ENCODE measurements around the gene BCAS3.

BCAS3 gene

DNA sequence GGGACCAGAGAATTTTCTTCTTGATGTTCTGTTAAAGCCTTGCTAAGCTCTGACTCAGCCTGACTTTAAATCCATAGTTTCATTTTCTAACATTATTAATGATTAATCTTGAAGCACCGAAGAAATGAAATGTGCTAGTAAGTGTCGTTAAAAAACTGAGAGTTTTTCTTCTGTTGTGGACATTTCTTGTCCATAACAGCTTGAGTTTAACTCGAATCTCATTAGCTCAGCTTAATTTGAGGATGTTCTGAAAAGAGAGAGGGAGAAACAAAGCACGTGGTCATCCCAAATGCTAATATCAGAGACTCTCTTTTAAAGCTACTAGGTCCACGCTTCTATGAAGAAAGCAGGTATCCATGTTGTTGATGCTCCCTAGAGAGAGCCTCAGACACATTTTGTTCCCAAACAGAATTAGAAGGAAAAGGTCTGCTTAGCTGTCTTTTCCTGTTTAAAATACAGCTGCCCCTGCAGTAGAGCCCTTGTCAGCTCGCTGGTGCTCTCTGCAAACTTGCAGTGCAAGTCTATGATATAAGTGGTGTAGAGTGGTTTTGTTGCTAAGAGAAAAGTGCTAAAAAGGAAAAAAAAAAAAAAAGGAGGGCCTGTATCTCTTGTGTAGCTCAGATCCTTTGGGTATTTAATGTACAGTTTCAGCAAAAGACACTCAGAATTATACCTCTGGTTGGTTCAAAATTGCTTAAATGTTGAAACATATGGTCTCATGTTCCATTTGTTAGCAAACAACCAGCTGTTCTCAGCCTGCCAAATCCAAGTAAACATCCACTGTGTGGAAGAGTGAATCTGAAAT, 530.9 kb downstream of the BCAS3 start:
- DNase-seq: no peak

DNA sequence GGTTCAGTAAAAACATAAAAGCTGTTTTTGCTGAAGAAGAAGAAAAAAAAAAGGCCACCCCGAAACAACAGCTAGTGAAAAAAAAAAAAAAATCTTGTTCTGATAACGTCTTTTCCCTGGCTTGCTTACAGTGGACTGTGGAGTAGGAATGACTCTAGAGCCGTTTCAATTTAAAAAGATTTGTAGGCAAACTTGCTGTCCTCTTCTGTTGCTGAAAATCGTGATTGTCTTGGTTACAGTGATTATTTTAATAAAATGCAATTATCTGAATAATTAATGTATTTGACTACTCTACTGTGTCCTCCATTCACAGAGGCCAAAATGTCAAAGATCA, 531.4 kb downstream of the BCAS3 start:
- DNase-seq: no peak

DNA sequence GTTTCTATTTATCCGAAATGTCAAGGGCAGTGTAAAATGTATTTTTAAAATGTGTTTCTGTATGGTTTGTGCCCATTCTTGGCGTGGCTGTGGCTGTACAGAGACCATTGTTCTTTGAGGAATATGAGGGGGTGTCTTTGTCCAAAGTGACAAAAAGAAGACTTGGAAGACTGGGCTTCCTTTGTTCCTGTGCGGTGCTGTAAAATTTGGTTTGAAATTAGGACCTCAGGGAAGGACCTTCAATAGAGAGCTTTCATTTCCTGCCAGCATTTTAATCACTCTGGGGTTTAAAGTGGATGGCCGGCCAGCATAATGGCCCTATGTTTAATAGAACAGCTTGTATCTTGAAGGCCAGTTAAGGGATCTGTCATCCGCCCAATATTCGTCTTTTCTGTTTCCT, 531.9 kb downstream of the BCAS3 start:
- DNase-seq: no peak

DNA sequence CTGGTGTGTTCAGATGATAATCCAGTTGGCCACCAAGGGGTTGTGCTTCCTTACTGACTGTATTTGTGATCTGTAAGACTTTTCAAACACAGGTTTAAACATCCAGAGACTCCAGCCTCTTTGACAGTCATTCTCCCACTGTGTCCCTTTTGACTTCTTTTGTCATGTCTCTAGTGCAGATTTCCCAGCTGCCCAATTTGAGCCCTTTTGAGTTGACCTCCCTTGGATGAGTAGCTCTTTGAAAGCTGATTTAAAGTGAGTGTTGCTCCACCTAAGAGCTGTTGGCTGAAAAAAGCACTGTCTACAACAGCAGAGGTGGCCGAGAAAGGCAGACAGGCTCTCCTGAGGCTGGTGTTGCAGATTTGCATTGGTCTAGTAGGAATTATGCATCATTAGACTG, 533.6 kb downstream of the BCAS3 start:
- DNase-seq: no peak

DNA sequence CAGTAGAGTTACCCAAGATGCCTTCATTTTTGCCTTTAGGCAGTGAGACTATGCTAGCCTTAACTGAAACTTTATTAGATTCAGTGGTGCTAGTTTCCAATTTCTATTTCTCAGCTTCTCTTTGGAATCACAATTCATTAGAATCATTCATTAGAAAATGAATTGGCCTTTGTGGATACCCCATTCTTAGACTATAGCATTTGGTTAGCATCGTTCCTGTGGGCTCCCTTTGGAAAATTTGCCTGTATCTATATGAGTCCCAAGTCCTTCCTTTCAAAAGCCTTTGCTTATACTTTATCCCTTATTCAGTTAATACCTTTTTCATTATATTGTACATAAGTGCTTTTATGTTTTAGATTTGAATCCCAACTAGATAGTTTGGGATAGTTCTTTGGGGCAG, 535.0 kb downstream of the BCAS3 start:
- no peak for DNase-seq

DNA sequence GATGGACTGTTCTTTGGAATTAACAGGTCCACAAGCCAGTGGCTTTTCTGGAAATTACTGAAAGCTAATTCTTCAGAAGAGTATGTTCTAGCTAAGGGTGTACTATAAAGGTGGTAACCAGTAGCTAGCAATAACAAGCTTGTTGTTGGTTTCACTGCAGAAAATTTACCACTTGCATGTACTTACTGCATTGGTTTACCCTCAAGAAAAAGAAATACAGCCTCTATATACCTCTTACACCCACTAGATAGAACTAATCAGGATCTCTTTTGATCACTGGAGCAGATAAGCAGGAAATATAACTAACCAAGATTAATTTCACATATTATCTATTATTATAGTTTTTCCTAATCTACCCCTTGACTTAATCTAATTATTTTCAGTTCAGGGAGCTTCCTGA, 537.1 kb downstream of the BCAS3 start:
- no peak for DNase-seq

DNA sequence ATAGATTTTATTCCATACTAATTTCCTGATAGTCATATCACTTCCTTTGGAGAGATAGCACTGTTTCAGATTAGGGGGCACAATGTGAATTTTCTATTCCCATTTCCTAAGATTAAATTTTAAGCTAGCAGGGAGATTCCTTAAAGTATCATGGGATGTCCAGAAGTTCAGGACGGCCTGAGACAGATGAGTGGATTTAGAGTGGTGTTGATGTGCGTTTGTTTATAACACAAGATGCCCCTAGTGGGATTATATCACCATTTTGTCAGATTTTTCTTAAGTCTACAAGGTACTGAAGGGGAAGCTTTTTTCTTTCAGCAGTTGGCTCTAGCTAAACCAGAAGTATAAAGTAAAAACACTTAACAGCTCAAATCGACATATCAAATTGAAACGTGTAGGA, 538.4 kb downstream of the BCAS3 start:
- no peak for DNase-seq

DNA sequence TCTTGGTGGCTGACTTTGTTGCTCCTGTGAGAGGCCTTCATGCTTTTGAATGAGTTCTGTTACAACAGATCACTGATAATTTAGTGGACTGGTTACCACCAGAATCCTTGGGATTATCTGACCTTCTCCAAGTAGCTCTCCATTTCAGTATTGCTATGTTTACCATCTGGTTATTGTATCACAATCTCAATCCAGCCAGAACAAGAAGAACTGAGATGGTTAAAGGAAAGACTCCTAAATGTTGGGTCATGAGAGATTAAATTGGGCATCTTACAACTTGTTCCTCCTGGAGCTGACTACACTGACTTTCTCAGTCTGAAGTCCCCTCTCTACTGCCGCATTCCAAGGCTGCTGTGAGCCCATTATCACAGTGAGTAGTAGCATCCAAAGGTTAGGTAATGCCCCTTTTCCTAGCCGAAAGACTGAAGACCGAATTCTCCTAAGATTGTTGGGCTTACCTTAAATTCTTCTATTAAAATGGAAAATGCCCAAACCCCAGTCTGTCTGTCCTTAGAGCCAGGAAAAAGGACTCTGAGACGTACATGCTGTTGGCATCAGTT, 540.3 kb downstream of the BCAS3 start:
- no peak for DNase-seq

DNA sequence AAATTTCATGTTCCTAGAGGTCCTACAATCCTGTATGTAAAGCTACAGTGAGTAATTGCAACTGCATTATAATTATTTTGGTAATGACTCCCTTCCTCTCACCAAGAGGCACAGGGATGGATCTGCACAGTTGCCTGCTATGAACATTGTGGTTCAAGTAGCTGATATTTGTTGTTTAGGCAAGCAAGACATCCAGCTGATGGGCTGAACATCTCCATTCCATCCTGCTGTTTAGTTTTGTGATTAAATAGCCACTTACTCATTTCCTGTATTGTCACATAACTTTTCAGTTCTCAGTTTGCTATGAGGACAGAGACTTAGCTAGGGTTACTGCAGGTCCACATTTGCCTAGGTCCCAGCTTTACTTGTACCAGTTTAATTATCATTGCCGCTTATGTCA, 540.8 kb downstream of the BCAS3 start:
- DNase-seq: no peak

DNA sequence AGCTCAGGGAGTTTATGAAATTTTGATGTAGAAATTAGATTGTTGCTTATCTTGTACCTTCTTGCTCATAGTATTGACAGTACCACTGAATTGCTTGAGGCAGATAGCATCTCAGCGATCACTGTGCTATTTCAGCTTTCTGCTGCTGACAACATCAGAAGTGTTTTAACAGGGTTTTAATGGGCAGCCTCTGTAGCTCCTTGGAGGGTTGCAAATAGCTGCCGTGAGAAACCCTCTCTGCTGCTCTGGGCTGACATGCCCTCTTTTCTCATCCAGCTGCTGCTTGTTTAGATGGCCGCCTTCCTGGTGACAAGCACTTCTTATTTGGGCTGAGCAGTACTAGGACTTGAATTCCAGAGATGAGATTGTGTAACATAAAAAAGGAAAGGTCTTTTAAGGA, 541.8 kb downstream of the BCAS3 start:
- DNase-seq: no peak

DNA sequence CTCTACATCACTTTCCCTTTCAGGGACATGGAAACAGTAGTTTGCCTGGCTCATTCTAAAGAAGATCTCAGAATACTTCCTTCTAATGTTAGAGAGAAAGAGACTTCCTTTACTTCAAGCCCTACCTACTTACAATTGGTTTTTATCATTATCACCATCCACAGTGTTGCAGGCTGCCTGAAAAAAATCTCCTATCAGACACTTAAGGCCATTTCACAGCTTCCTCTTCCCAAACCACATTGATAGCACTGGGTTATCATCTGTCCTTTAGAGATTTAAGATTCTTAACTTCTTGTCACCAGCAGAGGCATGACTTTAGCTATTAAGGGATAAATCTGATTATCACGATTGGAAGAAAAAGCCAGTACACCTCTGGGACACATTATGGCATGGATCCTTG, 543.5 kb downstream of the BCAS3 start:
- DNase-seq: no peak

DNA sequence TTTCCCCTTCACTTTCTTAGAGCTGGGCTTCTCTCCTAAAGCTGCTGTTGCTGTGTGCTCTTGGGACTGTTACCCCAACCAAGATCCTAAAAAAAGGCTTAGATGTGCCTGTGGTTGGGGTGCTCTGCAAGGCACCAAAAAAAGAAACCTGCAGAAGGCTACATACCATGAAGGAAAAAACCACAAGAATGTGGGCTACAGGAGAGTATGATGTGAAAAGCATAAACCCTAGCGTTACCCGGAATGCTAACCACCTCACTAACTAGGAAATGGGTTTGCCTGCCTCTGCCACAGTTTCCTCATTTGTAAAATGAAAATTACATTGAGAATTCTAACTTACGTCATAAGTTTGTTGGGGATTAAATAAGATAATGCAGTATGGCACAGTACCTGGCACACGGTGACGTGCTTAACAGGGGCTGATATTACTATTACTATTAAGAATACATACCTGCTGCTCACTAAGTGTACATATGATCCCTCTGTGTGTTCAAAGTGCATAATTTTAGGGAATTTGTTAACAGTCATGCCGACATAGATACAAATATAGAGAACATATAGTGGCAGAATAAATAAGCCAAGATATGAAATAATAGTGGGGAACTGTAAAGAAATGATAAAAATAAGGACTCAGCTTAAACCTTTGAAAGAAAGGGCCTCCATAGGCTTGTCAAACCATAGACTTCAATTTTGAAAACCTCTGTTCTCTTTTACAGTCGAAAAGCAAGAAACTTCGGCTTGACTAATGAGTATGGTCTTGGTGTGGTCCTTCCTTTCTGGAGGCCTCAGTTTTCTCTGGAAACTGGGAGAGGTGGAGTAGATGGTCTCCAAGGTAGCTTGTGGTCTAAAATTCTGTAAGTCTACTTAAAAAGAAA, 544.2 kb downstream of the BCAS3 start:
- peak in 2 of 6 experiments; percentile 9 to 20 for DNase-seq

DNA sequence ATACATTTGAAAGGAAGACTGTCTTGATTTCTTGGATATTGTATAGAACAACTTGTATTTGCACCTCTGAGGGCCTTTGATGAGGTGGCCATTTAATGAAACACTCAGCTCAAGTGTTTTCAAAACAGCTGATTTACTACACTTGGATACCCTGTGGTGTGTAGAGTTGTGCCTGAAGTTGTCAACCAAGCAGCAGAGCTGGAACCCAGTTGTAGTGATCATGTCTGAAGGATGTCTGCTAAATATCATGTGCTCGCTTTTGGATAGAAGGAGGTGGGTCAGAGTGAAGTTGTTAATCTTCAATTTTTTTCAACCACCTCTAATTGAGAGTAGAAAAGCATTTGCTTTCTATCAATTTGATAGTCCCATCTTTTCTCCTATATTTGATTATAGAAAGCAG, 546.1 kb downstream of the BCAS3 start:
- DNase-seq: no peak

DNA sequence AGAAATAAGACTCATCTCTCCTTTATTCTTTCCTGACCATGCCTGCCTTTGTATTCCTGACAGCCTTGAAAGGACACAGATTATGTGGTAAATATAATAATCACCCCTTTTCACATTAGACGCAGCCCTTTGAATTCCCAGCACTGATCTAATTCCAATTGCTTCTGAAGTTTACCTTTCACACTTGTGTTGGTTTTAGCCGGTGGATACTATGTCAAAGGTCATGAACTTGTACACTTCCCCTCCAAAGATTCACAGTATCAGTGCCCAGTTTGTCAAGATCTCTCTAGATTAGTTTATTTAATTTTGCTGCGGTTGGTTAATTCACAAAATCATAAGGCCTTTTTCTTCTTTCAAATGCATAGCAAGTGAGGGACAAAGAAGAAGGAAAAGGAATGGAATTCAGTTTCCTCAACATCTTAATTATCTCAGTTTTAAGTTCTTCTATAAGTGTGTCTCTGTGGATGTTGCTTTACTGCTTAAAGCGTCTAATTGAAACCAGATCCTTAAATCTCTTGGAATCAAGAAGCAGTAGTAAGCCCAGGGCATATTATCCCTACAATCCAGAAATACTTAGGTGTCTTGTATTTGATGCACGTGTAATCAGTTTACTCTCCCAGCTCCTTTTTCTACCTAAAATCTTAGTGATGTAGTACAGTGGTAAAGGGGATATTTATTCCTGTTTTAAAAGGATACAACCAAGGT, 547.7 kb downstream of the BCAS3 start:
- DNase-seq: no peak

DNA sequence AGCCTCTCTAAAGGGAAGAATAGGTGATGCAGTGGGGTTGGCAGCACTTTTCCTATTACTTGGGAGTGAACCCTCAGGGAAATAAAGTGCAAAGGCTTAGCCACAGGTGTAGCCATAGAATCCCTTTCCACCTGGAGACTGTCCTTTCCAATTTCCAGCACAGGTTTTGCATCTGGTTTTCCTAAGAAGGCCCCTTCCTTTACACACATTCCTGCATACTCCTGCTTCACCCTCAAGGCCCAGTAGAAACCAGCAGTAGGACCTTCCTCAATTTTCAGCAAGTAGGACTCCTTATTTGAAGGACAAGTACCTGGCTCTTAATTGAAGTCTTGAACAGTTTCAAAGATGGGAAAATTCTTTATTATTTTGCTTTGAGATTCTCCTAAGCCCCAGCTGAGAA, 550.2 kb downstream of the BCAS3 start:
- DNase-seq: no peak

DNA sequence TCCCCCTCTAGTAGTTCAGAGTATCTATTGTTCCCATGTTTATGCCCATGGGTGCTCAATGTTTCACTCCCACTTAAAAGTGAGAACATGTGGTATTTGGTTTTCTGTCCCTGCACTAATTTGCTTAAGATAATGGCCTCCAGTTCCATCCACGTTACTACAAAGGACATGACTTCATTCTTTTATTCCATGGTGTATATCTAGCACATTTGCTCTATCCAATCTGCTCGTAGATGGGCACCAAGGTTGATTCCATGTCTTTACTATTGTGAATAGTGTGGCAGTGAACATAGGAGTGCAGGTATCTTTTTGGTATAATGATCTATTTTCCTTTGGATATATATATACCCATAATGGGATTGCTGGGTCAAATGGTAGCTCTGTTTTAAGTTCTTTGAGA, 552.8 kb downstream of the BCAS3 start:
- no peak for DNase-seq

DNA sequence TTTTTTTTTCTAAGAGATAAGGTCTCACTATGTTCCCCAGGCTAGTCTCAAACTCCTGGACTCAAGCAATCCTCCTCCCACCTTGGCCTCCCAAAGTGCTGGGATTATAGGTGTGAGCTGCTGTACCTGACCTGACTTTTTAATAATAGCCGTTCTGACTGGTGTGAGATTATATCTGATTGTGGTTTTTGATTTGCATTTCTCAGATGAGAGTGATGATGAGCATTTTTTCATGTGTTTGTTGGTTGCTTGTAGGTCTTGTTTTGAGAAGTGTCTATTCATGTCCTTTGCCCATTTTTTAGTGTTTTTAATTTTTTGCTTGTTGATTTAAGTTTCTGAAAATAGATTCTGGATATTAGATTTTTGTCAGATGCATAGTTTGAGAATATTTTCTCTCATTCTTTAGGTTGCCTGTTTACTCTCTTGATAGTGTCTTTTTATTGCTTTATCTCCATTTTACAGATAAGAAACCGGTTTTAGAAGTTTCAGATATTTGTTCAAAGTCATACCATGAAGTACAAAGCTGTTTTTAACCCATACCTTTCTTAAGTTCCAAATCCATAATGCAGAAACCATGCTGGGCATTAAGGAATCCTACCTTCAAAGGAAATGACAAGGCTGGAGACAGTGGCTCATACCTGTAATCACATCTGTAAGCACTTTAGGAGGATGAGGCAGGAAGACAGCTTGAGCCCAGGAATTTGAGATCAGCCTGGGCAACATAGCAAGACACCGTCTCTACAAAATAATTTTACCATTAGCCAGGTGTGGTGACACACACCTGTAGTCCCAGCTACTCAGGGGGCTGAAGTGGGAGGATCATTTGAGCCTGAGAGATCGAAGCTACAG, 553.5 kb downstream of the BCAS3 start:
- DNase-seq: no peak

DNA sequence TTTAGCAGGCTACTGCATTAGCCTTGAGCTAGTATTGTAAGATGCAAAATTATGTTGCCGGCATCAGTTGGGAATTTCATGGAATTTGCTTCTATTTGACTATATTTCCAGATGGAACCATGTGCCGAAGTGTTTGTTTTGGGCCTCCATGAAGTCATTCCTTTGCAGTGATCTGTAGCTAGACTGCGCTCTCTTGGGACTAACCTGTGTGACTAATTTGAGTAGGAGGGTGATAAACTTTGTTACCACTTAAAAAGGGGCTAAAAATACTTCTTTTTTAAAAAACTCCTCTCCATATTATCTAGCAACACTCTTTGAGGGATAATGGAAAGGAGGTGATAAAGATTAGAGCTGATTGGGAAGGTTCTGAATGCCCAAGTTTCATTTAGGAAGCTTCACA, 555.2 kb downstream of the BCAS3 start:
- DNase-seq: no peak

DNA sequence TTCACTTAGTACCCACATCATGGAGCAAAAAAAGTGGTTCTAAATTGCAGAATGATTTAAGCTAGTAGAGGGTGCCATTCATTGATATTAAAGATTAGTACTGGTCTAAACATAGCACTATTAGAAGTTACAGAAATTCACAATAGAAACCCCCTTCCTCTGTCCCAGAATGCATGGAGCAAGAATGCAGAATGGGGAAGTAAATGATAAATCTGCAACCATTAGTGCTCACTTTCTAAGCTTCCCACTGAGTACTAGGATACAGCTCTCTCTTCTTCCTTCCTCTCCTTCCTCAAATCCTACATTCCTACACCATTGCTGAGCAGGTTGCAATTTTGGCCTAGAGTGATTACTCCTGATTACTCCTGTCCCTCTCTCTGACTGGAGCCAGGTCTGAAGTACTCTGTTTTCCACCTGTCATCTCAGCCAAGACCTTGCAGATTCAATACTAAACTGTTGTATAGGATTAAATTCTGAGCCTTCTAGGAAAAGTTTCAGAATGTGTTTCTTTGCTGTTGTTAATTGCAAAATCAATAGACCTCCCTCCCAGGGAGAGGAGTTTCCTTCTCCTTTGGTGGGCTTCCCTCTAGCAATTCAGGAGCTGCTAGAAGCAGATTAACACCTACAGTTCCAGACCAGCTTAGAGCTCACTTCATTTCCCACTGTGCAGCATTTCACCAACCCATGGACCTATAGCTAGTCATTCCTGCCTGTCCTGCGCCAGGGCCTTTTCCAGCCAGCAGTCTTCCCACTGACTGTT, 556.5 kb downstream of the BCAS3 start:
- DNase-seq: no peak

DNA sequence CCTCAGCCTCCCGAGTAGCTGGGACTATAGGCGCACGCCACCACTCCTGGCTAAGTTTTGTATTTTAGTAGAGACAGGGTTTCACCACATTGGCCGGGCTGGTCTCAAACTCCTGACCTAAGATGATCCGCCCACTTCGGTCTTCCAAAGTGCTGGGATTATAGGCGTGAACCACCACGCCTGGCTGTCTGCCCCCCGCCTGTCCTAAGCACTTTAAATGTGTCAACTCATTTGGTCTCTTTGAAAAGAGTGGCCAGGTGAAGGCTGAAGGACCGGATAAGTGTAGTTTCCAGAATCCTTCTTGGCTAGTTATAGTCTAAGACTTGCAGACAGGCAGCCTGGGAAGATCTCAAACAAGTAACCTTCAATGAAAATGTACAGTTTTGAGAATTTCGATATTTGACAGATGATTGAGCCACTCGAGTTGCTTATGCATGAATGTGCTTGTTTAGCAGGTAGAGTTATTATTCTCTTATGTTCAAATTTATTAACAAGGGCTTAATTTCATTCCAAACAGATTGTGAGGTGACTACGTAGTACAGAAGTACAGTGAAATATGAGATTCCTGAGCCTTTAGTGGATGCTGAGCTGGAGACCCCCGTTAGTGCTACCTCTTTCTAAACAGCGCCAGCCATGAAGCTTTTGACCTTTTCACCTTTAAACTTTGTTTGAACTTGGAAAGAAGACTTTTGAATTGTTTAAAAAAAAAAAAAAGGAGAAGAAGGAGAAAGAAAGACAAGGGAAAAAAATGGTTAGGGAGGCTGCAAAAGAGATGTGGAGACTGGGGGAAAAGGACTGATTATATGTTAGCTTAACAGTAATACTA, 557.6 kb downstream of the BCAS3 start:
- no peak for DNase-seq

DNA sequence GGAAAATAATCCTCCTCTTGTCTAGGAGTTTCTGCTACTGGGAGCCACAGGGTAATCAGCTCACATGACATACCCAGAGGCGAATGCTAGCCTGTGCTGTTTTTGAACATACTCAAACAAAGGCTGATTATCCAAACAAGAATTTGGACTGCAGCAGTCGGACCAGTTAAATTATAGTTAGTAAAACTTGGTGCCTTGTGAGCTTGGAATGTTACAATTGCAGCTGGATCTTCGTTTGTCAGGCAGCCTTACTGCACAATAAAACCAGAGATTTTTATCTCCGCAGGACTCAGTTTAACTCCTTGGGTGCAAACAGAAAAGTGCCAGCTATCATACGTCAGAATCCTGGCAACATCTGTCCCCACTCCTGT, 558.2 kb downstream of the BCAS3 start:
- no peak for DNase-seq
